Activated naive CD4-positive, alpha-beta T cell treated with anti-CD3 and anti-CD28 coated beads, Interleukin-2, amount 50 U/mL, for 24 hours (primary cell): Measurements from ENCODE around the gene NOTUM.

Experiments used
- H3K27ac Mint-ChIP-seq: one replicate; pipeline ENCODE4 v1.8.0; 2021; ENCODE audit warnings: mild to moderate bottlenecking, mixed read lengths
- H3K27me3 Mint-ChIP-seq: one replicate; pipeline ENCODE4 v1.8.0; 2021; ENCODE audit warnings: mixed read lengths
- H3K36me3 Mint-ChIP-seq: one replicate; pipeline ENCODE4 v1.8.0; 2021; ENCODE audit warnings: mixed read lengths
- H3K4me1 Mint-ChIP-seq: one replicate; pipeline ENCODE4 v1.8.0; 2021; ENCODE audit warnings: mixed read lengths
- H3K4me3 Mint-ChIP-seq: one replicate; pipeline ENCODE4 v1.8.0; 2021; ENCODE audit warnings: mild to moderate bottlenecking, mixed read lengths
- H3K9me3 Mint-ChIP-seq: one replicate; pipeline ENCODE4 v1.8.0; 2021; ENCODE audit warnings: mixed read lengths

The NOTUM gene

DNA sequence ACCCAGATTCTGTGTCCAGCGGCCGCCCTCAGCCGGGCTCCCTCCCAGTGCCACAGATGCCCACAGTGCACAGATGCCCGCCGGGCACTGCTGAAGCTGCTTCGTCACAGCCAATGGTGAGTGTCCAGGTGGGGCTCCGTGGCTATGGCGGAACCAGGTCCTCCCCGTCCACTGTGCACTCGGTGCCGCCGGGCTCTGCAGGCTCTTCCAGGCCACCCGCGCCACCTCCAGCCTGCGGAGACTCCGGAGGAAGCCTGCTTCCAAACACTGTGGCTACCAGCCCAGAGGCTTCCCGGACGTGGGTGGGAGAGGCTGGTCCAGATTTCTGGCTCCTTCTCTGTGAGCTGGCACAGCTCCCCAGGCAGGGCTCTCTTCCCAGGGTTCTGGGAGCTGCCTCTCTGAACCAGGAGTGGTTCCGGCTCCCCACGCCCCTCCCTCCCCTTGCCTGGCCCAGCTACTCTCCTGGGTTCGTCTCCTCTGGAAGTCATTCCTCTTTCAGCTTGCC, 21.1 kb downstream of the NOTUM start:
- Mint-ChIP-seq H3K4me3 (no peak overlapping the region), H3K9me3 (no peaks in the 10 kb centered on the region), H3K27me3 (no peaks in the 10 kb centered on the region), H3K36me3 (peaks cover under 1% of the 10 kb centered on the region), H3K4me1 (peaks cover 12% of the 10 kb centered on the region), H3K27ac (no peak overlapping the region)

DNA sequence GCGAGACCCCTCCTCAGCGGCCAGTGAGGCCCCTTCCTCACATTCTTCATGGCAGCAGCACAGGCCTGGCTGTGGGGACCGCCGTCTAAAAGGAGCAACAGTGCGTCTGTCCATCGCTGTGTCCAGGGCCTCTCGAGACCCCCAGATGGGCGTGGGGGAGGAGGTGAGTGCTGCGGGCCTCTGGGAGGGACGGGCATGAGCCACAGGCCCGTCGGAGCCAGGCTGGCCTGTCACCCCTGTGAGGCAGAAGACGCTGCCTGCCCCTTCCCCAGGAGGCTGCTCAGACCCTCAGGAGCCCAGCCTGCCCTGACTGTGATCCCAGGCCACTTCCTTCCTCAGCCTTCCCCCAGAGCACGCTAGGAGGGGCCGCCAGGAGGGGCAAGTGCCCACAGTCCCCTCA, 21.8 kb downstream of the NOTUM start:
- H3K27ac Mint-ChIP-seq, result no peak overlapping the region
- peaks cover 2% of the 10 kb centered on the region for H3K36me3 Mint-ChIP-seq
- no peaks in the 10 kb centered on the region for H3K27me3 Mint-ChIP-seq
- no peak overlapping the region for H3K4me3 Mint-ChIP-seq
- H3K4me1 Mint-ChIP-seq, result peaks cover 12% of the 10 kb centered on the region
- no peaks in the 10 kb centered on the region for H3K9me3 Mint-ChIP-seq

DNA sequence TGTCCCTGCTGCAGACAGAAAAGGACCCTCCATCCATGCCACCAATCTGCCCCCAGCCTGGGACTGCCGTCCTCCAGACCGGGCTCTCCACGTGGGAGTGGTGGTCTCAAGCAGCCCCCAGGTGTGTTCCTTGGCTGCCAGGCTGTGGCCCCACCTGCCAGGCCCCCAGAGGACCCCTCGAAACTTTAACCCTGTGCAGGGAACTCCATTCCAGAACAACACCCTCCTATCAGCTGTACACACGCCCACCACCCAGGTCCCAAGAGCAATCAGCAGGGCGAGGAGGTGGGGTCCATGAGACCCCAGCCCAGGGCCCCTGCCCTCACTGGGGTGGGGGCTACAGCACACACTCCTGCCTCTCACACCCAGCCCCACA, 25.3 kb downstream of the NOTUM start:
- H3K4me3 Mint-ChIP-seq, result peak overlapping the region; percentile 88
- H3K36me3 Mint-ChIP-seq, result peaks cover 2% of the 10 kb centered on the region
- peak overlapping the region; percentile 46 for H3K27ac Mint-ChIP-seq
- no peaks in the 10 kb centered on the region for H3K9me3 Mint-ChIP-seq
- peaks cover 3% of the 10 kb centered on the region for H3K27me3 Mint-ChIP-seq
- peaks cover 12% of the 10 kb centered on the region for H3K4me1 Mint-ChIP-seq

DNA sequence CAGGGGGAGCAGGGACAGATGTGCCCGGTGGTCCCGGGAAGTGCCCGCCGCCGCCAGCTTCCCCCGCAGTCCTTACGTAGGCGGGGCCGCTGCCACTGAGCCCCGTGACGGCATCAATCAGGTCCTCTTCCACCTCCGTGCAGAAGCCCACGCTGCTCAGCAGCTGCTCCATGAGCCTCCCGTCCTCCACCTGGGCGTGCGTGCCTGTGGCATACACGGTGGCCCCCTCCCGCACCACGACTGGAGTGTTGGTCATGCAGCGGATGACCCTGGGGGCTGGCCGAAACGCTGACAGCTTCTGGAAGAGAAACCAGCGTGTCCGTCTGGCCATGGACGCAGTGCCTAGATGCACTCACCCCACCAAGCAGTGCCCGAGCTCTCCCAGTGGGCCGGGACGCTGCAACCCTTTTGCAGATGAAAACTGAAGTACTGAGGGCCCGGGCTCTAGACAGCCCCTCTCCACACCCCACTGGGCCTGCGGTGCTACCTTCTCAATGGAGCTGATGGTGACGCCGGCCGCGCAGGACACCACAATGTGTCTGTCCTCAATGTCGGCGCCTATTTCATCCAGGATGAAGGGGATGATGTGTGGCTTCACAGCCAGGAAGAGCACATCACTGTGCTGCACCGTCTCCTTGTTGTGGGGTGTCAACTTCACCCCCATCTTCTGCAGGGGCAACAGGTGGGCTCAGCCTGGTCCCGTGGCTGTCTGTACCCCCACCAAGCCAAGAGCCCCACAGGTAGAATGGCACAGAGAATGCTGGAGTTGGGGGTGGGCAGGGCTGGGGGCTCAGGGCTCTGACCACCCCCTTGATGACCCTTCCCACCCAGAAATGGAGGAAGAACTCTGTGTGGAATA, 25.9 kb downstream of the NOTUM start:
- Mint-ChIP-seq H3K36me3 (peaks cover 2% of the 10 kb centered on the region), H3K9me3 (no peaks in the 10 kb centered on the region), H3K27ac (peak overlapping the region; percentile 65)

DNA sequence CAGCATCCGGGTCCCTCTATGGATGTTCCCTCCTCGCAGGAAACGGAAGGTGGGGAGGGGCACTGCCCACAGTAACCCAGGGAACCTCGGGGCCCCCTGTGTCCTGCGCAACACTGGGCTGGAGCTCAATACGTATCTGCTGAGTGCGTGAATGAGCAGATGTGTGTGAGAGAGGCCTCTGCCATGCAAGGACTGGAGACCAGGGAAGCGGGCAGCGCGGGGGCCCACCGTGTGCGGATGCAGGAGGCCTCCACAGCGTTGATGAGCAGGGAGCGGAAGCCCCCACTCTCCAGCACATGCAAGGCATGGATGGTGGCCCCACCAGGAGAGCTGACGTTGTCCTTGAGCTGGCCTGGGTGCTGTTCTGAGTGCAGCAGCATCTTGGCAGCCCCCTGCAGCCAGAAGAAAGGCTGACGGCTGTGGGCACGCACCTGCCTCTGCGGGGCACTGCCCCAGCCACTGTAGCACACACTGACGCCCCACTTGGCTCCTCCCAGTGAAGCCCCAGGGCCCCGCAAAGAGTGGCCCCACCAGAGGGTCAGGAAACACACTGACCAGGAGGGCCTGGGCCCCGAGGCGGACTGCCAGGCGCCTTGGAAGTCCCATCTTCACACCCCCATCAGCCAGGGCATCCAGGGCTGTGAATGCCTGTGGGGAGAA, 26.8 kb downstream of the NOTUM start:
- Mint-ChIP-seq H3K4me3 (peak overlapping the region; percentile 26), H3K27me3 (peaks cover 3% of the 10 kb centered on the region), H3K9me3 (no peaks in the 10 kb centered on the region), H3K4me1 (peaks cover 12% of the 10 kb centered on the region), H3K36me3 (peaks cover 2% of the 10 kb centered on the region), H3K27ac (no peak overlapping the region)

More for the DNA sequence above, 25.9 kb downstream of the NOTUM start:
- peak overlapping the region; percentile 88 for H3K4me3 Mint-ChIP-seq
- peaks cover 3% of the 10 kb centered on the region for H3K27me3 Mint-ChIP-seq
- H3K4me1 Mint-ChIP-seq, result peaks cover 12% of the 10 kb centered on the region

DNA sequence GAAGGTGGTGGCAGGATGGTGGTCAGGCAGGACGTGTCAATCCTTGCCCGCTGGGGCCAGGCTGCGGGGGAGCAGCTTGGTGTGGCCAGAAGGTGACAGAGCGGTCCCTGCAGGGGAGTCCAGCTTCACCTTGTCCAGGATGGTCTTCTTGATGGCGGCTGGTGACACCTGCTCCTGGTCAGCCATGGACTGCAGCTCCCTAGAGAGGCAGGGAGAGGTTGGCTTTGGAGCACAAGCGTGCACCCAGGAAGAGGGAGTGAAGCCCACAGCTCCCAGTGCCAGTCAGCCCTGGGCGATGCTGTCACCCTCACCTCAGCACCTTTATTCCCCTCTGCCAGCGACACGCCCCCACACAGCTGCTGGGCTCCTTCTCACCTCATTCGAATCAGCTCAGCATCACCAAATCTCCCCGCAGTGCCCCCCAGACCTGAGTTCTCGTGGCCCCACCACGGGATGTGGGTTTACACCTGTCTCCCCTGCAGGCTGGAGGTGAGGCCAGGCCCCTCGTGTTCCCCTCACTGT, 27.7 kb downstream of the NOTUM start:
- no peak overlapping the region for H3K4me3 Mint-ChIP-seq
- H3K27ac Mint-ChIP-seq, result no peak overlapping the region
- H3K27me3 Mint-ChIP-seq, result peaks cover 3% of the 10 kb centered on the region
- no peaks in the 10 kb centered on the region for H3K9me3 Mint-ChIP-seq
- H3K36me3 Mint-ChIP-seq, result peaks cover 2% of the 10 kb centered on the region
- H3K4me1 Mint-ChIP-seq, result peaks cover 12% of the 10 kb centered on the region

DNA sequence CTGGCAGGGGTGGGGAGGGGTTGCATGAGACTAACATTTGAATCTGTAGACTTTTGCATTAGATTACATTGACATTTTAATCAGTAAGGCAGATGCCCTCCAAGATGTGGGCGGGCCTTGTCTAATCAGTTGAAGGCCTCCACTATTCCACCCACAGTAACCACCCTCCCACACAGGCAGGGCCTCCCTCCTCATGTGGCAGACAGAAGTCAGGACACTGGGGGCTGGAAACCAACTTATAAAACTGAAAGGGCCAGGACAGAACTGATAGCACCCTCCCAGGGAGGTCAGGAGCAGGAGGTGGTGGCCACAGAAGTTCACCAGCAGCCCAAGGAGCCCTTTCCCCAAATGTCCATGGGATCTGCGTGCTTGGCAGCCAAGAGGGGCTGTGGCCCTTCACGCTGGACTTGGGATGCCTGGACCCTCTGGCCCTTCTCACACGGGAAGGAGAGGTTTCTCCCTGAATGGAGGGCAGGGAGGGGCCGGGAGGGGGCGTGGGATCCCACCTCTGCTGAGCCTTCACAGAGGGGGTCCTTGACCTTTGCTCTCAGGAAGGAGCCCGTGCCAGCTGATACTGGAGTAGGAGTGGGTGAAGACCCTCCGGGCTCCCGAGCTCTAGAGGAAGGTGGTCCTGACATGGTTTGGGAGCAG, 28.5 kb downstream of the NOTUM start:
- Mint-ChIP-seq H3K27me3 (peaks cover 3% of the 10 kb centered on the region), H3K36me3 (peaks cover 2% of the 10 kb centered on the region), H3K4me3 (no peak overlapping the region), H3K27ac (no peak overlapping the region), H3K9me3 (no peaks in the 10 kb centered on the region), H3K4me1 (peaks cover 6% of the 10 kb centered on the region)

DNA sequence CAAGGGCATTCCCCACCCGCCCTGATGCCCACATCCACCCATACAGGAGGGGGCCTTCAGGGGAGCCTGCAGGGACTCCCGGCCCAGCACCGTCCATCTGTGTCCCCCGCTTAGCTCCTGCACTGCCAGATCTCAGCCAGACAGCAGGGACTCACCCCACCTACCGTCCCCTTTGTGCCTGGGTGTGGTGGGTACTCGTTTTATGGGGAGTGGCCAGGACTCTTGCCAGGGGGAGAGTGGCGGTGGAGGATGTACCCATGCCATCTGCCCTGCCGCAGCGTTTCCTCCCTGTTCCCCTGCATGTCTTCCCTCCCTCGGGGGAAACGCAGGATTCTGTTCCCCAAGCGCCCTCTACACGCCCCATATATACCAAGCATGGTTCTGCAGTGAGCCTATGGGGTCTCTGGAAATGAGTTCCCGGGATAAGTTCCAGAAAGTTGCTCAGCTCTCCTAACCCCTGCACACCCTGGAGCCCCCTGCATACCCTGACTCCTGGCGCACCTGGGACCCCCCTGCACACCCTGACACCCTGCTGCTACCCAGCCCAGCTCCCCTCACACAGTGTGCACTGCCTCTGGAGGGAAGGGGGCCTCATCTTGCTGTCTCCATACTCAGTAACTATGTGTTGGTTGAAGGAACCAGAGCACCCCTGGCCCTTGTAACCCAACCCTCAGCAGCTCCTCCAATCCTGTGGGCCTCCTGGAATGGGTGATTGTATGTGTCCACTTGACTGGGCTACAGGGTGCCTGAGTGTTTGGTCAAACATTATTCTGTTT, 29.2 kb downstream of the NOTUM start:
- Mint-ChIP-seq H3K4me1 (peaks cover 6% of the 10 kb centered on the region), H3K4me3 (no peak overlapping the region), H3K27me3 (peaks cover 3% of the 10 kb centered on the region), H3K36me3 (peaks cover 2% of the 10 kb centered on the region), H3K27ac (no peak overlapping the region), H3K9me3 (no peaks in the 10 kb centered on the region)

DNA sequence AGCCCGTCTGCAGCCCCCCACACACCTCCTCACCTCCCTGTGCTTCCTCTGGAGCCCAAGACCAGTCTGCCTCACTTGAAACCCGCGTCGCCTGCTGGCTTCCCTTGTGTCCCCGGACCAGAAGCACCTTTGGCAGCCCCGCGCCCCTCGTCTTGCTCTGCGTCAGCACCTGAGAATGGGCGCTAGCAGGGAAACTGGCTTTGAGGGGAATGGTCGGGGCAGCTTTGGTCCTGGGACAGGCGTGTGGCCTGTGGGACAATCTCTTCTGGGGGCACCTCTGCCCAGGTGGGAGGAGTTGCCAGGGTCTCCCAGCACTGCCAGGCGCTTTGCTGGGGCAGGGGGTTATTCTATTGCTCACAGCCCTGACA, 29.8 kb downstream of the NOTUM start:
- H3K27ac Mint-ChIP-seq, result no peak overlapping the region
- H3K4me3 Mint-ChIP-seq, result peak overlapping the region; percentile 15
- H3K36me3 Mint-ChIP-seq, result peaks cover 2% of the 10 kb centered on the region
- no peaks in the 10 kb centered on the region for H3K9me3 Mint-ChIP-seq
- H3K27me3 Mint-ChIP-seq, result peaks cover 3% of the 10 kb centered on the region
- peaks cover 11% of the 10 kb centered on the region for H3K4me1 Mint-ChIP-seq

DNA sequence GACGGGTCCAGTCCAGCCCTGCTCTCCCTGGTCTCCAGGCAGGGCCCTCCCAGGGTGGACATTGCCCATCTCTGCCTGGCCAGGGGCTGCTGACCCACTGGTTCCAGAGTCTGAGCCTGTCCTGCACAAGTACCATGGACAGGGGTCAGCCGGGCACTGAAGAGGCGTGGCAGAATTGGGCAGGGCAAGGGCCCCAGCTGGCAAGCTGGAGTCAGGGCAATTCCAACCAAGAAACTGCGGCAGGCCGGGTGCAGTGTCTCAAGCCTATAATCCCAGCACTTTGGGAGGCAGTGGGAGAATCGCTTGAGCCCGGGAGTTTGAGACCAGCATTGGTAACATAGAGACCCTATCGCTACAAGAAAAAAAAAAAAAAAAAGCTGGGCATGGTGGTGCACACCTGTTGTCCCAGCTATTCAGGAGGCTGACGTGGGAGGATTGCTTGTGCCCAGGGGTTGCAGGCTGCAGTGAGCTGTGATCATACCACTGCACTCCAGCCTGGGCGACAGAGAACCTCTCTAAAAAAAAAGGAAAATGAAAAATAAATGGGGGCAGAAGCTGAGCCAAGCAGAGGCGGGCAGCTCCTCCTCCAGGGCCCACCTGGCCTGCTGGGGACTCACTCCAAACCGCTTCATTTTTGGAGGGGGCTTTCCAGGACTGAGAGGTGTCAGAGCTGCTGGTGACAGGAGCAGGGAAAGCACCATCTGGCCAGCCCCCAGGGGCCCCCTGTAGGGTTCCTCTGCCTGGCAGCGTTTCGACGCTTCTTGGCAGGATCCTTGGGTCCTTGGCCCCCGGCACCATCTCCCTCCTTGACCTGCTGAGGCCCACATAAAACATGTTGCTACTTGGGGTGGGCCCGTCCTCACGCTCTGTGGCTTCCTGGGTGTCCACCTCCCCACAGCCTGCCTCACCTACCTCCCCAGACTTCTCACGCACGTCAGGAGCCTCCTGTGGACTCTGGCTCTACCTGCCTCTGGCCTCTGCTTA, 30.6 kb downstream of the NOTUM start:
- Mint-ChIP-seq H3K36me3 (peaks cover 2% of the 10 kb centered on the region), H3K27ac (no peak overlapping the region), H3K27me3 (peaks cover 3% of the 10 kb centered on the region)

DNA sequence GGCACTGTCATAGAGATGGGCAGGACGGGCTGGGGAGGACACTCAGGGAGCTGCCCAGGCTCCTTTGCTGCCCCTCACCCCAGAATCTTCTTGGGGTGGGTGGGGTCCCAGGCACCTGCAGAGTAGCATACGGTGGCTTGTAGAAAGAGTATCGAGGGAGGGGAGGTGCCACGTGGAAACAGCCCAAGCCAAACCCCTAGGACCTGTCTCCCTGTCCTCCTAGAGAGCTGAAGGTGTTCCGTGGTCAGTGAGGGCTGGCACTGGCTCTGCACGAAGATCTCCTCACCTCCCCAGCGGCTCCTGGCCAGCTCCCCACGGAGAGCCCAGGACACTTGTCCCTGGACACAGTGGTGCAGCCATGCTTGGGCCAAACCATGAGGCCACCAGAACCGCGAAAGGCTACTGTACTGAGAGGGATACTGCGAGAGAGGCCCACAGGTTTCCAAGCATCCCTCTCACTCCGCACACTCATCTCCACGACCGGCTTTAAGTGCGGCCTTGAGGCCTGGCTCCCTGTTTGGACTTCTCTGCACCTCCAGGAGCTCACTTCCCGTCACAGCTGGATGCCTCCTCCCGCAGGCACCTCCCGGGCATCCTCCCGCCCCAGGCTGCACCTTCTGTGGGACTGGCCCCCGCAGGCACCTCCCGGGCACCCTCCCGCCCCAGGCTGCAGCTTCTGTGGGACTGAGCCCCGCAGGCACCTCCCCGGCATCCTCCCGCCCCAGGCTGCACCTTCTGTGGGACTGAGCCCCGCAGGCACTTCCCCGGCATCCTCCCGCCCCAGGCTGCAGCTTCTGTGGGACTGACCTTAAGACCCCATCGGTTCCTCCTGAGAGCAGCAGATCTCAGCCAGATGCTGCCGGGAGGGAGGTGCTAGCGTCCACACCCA, 31.5 kb downstream of the NOTUM start:
- Mint-ChIP-seq H3K4me3 (peak overlapping the region; percentile 58), H3K27ac (no peak overlapping the region), H3K27me3 (peaks cover 3% of the 10 kb centered on the region), H3K9me3 (no peaks in the 10 kb centered on the region), H3K36me3 (no peaks in the 10 kb centered on the region), H3K4me1 (peaks cover 15% of the 10 kb centered on the region)

More for the DNA sequence above, 30.6 kb downstream of the NOTUM start:
- H3K4me1 Mint-ChIP-seq, result peaks cover 11% of the 10 kb centered on the region
- H3K4me3 Mint-ChIP-seq, result peak overlapping the region; percentile 15
- H3K9me3 Mint-ChIP-seq, result no peaks in the 10 kb centered on the region

DNA sequence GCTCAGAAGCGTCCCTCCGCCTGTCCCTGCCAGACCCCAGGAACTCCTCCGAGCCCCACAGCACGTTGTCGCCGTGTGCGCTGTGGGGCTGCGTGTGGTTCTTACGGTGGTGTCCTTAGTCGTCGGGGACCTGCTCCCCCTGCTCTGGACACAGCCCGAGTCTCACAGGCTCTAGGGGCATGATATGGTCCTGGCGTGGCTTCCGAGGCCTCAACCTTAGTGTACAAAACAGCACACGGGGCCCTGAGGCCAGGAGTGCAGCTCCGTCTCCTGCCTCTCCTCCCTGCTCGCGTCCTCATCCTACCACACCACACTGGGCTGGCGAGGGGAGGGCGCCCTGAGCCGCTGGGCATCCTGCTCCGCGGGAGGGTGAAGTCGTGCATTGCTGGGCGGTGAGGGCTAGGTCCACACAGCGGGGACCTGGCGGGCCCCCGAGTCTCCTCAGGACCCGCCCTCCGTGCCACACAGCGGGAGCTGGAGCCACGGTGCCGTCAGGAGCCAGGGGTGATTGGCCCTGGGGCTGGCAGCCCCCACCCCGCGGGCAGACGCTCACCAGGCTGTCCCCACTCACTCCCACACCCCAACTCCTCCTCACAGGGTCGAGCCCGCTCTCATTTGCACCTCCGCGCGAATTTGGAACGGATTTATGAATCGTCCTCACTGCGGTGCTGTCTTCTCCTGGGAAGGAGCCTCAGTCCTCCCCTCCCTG, 32.3 kb downstream of the NOTUM start:
- Mint-ChIP-seq H3K9me3 (no peaks in the 10 kb centered on the region), H3K27ac (no peak overlapping the region), H3K36me3 (no peaks in the 10 kb centered on the region), H3K4me1 (peaks cover 19% of the 10 kb centered on the region), H3K4me3 (peak overlapping the region; percentile 74), H3K27me3 (peaks cover 3% of the 10 kb centered on the region)
